D341Med (cell line): ENCODE measurements around the gene CLCN7.
"Not testable (repeated sequence)": the region's sequence is repeated elsewhere in the genome, so short reads cannot be mapped to it uniquely, and the experiment has no call there.

Experiments used
- DNase-seq: peaks from one replicate; pipeline ENCODE4 v3.0.0; 2012; ENCODE audit warnings: low spot score

The CLCN7 gene

DNA sequence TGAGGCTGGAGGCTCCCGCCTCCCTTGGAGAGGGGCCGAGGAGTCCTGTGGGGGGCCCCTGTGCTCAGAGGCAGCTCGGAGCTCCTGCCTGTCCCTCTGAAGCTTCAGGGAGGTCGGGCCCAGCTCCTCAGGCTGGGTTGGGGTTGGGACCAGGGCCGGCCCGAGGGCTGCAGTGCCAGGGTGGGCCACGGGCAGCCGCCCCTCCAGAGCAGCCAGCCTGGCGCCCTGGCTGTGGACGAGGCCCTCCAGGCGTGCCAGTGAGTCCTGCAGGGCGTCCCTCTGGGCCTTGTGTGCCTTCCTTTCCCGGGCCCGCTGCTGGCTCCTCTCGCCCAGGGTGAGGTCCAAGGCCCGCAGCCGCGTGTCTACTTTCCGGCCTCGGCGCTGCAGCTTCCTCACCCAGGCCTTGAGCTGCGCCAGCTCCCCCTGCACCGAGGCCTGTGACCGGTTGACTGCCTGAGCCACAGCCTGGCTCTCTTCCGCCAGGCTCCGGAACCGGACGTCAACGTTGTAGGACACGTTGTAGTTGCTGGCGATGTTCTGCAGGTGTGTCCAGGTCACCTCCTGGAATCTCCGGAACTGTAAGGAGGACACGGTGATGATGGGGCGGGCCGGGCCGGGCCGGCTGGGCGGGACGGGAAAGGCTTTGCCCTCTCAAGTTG is 12.7 kb upstream of the CLCN7 start:
- DNase-seq = no peak

DNA sequence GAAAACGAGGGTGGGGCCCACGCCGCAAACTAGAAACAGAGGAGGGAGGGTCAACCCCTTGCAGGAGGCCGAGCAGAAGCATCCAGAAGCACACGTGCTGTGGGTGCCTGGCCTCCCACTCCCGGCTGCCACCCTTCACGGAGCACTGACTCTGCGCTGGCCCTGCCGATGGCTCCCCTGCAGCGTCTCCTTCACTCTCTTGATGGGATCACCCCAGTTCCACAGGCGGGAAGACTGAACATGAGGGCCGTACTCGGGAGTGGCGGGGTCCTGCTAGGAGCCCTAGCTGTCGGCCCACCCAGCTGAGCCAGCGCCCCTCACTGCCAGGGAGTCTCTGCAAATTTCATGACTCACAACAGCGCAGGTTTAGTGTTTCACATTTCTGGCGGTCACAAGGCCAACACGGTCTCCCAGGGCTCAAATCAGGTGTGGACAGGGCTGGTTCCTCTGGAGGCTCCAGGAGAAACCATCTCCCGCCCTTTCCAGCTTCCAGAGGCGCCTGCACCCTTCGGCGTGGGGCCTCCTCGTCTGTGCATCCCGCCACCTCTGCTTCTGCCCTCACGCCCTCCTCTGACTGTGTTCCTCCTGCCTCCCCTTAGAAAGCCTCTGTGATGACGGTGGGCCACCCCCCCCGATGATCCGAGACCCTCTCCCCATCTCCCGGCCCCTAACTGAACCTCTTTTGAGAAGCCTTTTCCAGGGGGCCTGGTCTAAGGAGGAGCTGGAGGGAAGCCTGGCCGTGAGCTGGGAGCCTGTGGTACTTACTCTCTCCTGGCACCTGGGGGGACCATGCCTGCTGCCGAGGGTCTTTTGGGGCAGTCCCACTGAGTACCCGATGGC is 11.9 kb upstream of the CLCN7 start:
- DNase-seq = no peak

DNA sequence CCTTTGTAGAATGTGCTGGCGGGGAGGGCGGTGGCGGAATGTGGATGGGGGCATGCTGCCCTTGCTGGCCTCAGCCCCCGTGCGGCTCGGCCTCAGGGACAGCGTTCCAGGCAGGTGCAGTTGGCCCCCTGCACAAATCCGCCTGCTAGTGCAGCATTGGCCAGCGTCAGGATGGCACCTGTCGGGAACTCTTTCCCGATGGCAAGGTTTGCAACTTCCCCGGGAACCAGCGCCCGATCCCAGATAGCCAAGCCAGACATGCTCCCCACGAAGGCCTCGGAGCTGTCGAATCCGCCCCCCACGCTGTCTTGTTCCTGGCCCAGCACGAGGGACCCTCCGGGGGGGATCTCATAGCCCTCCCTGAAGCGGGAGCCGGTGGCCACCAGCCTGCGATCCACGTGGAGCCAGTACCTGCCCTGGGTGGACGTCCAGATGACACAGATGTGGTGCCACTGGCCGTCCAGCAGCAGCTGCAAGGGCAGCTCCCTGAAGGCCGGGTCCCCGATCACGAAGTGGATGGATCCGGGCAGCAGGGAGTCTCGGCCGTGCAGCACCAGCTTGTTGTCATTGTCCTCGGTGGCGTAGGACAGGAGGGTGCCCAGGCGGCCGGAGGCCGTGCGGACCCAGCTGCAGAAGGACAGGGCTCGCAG is 11.1 kb upstream of the CLCN7 start:
- no peak for DNase-seq

DNA sequence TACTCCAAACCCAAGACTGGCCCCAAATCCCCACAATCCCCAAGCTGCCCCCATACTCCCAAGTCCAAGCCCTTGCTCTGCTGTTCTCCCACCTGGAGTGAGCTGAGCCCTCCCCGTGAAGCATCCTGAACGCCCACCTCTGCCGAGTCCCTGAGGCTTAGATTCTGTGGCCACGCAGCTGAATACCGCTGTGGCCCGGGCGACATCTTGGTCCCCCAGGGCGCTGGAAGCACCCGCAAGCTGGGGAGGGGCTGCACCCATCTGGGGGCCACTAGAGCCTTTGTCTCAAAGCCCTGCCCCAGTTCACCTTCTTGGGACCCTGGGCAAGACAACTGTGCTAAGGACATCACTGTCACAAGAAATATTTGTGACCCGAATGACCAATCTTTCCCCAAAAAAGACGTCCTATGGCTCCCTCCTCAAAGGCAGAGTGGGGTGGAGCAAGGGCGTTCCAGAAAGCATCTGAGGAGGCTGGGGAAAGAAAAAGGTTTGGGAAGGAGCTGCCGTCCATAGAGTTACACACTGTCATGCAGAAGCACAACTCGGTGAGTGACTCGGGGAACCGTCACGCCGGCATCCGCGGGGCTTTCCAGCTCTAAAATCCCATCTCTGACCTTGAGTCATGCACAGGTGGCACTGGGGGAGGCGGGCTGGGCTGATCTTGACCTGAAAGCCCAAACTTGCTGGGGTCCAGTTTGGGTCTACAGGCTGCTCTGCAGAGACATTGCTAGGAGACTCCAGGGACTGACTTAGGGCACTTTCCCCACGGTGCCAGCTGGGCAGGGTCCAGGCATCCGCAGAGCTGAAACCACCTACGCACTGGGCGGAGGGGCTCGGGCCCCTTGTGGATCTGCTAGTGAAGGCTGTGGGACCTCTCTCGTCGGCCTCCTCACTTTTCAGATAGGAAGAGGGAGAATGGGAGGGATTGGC is 7.3 kb upstream of the CLCN7 start:
- no peak for DNase-seq

DNA sequence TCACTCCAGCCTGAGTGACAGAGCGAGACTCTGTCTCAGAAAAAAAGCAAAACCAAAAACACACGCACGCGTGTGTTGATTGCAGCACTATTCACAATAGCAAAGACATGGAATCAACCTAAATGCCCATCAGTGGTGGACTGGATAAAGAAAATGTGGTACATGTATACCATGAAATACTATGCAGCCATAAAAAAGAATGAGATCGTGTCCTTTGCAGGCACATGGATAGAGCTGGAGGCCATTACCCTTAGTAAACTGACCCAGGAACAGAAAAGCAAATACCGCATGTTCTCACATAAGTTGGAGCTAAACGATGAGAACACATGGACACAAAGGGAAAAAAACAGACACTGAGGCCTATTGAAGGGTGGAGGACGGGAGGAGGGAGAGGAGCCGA is 4.1 kb upstream of the CLCN7 start:
- not testable (repeated sequence) for DNase-seq

DNA sequence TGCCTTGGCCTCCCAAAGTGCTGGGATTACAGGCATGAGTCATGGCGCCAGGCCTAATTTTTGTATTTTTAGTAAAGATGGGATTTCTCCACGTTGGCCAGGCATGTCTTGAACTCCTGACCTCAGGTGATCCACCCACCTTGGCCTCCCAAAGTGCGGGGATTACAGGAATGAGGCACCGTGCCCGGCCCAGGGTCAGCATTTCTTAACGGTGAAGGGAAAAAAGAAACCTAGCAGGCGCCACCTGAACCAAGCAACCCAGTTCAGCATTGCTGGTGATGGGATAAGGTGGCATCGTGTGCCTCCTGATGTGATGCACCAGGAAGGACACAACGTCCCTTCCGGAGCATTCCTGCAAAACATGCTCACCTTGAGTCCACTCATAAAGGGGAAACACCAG is 2.2 kb upstream of the CLCN7 start:
- DNase-seq = no peak

DNA sequence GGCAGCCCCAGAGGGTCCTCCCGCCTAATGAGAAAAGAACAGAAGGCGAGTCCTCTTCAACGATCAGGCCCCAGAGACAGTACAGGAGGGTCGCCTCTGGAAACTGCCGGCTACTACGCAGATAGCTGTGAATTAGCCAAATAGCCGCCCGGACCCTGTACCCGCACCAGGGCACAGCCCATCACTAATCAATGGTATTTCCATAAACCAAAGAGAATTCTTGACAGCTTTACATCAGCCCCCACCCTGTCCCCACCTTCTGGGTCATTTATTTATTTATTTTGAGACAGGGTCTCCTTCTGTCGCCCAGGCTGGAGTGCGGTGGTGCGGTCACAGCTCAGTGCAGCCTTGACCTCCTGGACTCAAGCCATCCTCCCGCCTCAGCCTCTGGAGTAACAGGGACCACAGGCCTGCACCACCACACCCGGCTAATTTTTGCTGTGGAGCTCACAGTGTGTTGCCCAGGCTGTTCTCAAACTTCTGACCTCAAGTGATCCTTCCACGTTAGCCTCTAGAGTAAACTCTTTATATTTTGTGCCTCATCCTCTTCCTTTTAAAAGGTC is 805 bp upstream of the CLCN7 start:
- DNase-seq = no peak

DNA sequence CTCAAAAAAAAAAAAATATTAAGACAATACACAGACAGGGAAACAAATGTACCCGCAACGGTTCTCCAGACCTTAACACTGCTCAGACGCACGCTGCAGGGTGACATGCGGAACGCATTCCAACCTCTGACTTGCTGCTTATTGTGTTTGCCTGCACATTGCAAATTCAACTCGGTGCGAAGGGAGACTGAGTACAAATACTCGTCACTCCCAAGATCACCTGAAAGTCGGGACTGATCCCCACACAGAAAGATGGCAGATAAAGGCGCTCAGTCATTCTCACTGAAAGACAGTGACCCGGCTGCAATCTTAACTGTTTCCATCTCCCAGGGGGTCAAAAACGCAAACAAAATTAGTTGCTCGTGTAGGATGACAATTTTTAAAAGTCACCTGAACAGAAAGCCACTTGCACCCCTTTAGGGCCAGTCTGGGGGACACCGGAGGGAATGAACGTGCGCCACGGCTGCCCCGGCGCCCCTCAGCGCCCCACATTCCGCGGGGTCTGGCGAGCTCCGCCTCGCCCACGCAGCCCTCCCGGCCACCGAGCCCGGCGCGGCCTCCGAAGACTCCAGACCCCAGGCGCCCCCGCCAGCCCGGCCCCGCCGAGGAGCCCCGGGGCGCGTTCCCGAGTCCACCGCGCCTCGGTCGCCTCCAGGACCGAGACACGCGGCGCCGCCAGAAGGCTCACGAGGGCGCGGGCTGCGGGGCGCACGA is 589 bp downstream of the CLCN7 start:
- no peak for DNase-seq

DNA sequence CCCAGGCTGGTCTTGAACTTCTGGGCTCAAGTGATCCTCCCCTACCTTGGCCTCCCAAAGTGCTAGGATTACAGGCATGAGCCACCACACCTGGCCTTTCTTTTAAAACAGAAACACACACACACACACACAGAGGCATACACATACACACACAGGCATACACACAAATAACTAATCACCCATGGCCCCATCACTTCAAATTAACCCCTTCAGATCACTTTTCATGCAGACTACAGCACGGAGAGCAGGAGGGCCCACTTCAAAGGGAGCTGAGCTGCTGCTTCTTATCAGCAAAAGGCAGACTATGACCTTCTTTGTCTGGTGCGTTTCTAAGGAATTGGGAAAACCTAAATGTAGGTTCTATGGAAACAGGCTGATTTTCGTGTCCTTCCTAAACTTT is 1.9 kb downstream of the CLCN7 start:
- DNase-seq = no peak

DNA sequence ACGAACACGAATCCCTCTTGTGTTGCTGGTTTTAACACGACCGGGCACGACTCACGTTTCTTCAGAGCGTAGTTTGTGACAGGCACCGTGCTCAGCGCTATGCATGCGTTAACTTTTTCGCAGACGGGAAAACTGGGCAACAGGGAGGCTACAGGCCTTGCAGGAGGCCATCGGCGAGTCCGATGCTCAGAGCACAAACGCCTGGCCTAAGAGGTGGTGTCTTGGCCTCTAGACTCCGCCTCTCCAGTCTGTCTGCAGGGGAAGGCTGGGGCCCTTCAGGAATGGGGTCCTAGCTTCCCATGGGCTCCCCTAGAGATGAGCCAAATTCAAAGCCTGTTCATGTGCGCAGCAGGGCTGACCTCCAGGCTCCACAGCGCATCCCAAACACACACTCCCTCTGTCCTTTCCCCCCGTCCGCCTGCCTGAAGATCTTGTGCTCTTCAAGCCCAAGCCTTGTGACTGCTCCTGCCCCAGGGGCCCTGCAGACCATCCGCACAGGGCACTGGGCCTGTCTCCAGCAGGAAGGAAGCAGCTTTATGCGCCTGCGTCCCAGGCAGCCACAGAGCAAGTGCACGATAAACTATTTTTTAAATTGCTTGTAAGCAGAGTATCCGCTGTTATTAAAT is 3.1 kb downstream of the CLCN7 start:
- DNase-seq = no peak

DNA sequence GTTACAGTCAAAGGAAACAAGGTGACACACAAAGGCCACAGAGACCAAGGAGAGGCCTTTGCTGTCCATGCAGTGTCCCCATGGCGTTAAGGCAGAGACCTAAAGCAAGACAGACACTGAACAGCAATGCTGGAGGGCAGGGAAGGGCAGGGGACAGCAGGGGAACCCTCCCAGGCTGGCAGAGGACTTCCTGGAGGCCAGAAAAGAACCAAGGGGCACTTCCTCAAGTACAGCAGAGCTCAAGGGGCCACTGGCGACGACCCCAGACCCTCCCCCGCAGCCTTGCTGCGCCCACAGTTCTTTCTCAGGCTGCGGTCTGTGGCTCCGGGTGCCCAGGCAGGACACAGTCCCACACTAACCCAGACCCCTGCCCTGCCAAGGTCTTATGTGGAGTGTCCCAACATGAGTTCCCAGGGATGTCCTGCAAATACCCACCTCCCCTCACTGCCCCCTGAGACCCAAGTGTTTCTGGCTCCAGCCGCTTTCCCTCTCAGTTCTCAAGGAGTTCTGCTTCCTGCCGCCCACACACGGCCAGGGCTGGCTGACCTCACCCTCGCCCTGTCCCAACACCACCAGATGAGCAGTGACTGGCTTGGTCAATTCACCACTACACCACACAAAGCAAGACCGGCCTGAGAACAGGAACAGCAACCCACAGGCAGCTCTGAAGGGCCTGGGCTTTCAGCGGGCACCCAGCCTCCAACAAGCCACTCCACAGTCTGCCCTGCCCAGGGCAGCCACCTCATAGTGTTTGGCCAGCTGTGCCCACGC is 4.2 kb downstream of the CLCN7 start:
- no peak for DNase-seq

DNA sequence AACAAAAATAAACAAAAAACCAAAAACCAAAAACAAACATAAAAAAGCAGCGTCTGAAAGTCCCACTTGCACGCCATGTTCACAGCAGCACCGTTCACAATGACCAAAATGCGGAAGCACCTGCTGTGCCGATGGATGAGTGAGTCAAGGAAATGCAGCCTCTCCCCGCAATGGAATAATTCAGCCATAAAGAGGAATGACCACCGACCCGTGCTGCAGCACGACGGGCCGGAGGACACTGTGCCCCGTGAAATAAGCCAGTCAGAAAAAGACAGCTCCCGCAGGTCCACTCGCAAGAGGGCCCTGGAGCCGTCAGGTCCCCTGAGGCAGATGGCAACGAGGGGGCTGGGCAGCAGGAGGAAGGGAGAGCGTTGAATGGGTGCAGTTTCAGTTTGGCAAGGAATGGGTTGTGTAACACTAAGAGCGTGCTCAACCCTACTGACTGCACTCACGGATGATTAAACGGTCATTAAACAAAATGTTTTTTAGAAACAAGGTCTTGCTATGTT is 5.1 kb downstream of the CLCN7 start:
- DNase-seq = no peak

DNA sequence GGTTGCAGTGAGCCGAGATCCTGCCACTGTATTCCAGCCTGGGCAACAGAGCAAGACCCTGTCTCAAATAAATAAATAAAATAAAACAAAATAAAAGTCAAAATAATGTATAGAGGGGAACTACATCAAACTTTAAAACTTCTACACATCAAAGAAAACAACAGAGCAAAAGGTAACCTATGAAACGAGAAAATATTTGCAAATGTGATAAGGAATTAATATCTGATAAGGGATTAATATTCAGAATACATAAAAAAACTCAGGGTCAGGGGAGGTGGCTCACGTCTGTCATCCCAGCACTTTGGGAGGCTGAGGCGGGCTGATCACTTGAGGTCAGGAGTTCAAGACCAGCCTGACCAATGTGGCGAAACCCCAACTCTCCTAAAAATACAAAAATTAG is 5.7 kb downstream of the CLCN7 start:
- not testable (repeated sequence) for DNase-seq

DNA sequence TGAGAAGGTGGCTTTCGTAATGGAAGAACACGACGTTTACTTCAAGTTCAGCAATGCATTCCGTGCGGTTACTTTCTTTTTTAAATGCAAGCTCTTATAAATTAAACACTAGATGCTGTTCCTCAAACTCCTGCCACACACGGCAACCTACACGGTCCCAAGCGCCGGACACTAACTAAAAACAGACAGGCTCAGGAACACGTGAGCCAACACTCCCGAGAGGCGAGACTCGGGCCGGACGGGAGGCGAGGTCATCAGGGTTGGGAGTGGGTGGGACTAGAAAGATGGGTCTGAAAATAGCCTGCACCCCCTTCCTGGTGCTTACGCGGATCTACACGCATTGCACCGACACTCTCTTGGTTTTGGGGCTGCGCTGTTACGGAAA is 6.4 kb downstream of the CLCN7 start:
- DNase-seq = no peak

DNA sequence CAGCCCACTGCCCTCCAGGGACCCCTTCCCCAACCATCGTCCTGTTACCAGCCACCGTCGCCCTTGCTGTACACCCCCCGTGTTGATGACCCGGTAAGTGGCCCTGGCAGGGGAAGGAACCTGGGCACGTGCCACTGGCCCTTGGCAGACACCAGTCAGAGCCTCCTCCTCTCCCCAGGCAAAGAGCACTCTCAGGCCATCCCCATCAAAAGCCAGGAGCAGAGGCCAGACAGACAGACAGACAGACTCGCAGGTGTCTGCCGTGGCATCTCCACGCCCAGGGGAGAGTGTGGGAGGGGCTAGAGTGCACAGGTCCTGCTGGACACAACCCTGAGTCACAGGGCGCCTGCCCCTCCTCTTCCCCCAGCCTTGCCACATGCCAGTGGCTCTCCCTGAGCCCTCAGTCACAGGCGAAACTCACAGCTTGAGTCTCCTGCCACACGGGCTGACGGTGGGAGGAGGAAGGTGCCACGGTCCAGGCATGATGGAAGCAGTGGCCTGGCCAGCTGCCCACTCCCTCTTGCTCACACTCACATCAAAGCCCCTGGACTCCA is 7.8 kb downstream of the CLCN7 start:
- no peak for DNase-seq

DNA sequence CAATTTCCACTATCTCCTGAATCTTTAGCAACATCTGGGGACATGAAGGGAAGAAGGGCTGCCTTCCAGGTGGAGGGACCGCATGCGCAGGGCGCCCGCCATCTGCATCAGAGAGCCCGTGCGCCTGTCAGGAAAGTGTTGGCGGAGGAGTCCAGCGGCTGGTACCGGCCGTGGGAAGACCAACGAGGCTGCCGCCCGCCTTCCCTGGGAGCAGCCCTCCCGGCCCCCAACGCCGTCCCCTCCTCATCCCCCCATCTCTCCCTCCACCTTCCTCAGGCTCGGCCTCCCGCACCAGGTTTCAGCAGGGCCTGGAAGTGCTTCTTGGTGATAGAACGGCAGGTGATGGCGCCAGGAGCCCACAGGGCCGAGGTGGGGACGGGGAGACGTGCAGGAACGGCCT is 8.8 kb downstream of the CLCN7 start:
- DNase-seq = no peak

DNA sequence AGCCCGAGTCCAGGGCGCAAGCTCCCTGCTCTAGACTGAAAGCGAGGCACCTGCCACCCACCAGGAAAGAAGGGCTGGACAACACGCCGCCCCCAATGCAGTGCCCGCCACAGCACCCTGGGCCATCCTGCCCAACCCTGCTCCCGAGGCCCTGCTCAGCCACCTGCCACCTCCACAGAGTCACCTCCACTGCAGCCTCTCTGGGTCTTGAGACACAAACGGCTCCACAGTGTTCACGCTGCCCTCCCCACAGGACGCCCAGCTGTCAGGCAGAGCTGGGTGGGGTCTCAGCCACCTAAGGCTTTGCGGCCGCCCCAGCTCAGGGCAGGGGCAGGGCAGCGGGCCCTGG is 9.3 kb downstream of the CLCN7 start:
- DNase-seq = no peak

DNA sequence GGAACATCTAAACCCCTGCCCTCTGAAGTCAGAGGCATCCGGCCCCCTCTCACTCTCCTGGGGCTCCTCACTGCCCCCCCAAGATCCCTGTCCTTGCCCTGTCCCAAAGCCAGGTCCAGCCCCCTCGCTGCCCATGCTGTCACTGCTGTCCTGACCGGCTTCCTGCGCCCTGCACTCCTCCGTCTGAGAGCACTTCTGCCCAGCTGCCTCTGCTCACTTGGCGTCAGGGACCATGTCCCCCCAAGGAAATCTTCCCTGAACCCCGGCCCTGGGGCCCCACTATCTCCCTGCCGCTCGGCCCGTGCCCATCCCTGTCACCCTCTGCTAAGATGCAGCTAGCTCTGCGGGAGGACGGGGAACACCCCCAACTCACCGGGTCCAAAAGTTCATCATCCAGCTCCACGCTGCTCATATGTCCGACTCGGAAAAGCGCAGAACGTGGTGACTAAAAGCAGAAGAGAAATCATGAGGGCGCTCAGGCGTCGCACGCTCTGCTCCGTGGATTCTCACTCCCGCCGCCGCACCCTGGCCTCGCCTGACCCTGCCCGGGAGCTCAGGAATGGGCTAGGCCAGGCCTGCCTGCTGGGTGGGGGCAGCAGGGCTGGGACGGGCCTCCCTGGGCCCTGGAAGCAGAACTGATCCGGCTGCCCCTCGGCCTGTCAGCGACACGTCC is 9.8 kb downstream of the CLCN7 start:
- no peak for DNase-seq
